A673 (cell line): ENCODE results near the gene CPED1.

Experiments
- CTCF ChIP-seq: fragments of 300-800, 200-600 bp; sonication (generic); conservative IDR thresholded peaks from 2 replicates; pipeline ENCODE4 v1.5.1; 2017; ENCODE audit warnings: low read depth, mild to moderate bottlenecking, antibody characterized with exemption, low read length, moderate library complexity, mixed read lengths
- EZH2 ChIP-seq: fragments of 200-600 bp; sonication (generic); IDR thresholded peaks from 2 replicates; pipeline ENCODE4 v1.6.1; 2017; ENCODE audit warnings: borderline replicate concordance, low read depth, mild to moderate bottlenecking, mixed read lengths, antibody characterized with exemption, low read length; ENCODE audit not compliant: poor library complexity, severe bottlenecking

- TF ChIP-seq CTCF (no peak), EZH2 (no peak)
Measured at GRCh38 chr7:121202125-121202524, 213.6 kb downstream of the CPED1 start.
